ENCODE results near the gene TANK. TPM values are rescaled to one million over a fixed set of nuclear protein-coding genes. Genes with fewer than 3 reads are reported as not detected.

TANK gene
- total and polyA plus RNA-seq, 2 of the 8 experiments (the other 6 are each of a cell fraction or from before 2014, with no cell fraction given) = 7.0 to 26.1 TPM

- Histone ChIP-seq H2BK120ac (replicated peaks; ENCODE audit: low read depth, low read length) (no peak overlapping the region), H3K79me1 (ENCODE audit: low read depth, low read length) (no peaks in the 10 kb centered on the region), H3K14ac (ENCODE audit: insufficient read length) (no peak overlapping the region), H4K20me1 (replicated peaks in 1 of 2; ENCODE audit: control insufficient read depth in 1 of 2, insufficient read depth in 2 of 2, low read length in 2 of 2) (no peaks in the 10 kb centered on the region), H3K56ac (replicated peaks; ENCODE audit: insufficient read length, low read depth, low read length) (no peak overlapping the region), H3K4me2 (ENCODE audit: insufficient read depth in 1 of 2, low read depth in 2 of 2, low read length in 2 of 2) (no peak overlapping the region), H2AFZ (ENCODE audit: low read length) (no peak overlapping the region), H3K23me2 (ENCODE audit: low read depth, low read length) (no peaks in the 10 kb centered on the region), H3K4me1 (replicated peaks in 1 of 4; ENCODE audit: control insufficient read depth in 3 of 4, insufficient read depth in 4 of 4, low read length in 3 of 4) (peaks cover 0 to 7% (median 4%) of the 10 kb centered on the region in 4 experiments; a peak in 4 of 7 replicates), H4K91ac (replicated peaks; ENCODE audit: insufficient read length, low read length) (no peak overlapping the region), H3K79me2 (ENCODE audit: control insufficient read depth in 1 of 2, insufficient read depth in 2 of 2, low read length in 2 of 2) (no peaks in the 10 kb centered on the region), H3K9ac (replicated peaks in 1 of 4; ENCODE audit: extremely low read depth in 1 of 4, low read depth in 3 of 4, low read length in 3 of 4) (no peak overlapping the region; a peak in 1 of 7 replicates), H3K4me3 (ENCODE audit: extremely low read depth in 1 of 4, insufficient read depth in 2 of 4, low read depth in 3 of 4, low read length in 4 of 4) (no peak overlapping the region), H3K27me3 (replicated peaks in 1 of 4; ENCODE audit: control insufficient read depth in 3 of 4, extremely low read depth in 1 of 4, insufficient read depth in 3 of 4, low read length in 3 of 4) (no peaks in the 10 kb centered on the region), H2BK5ac (ENCODE audit: low read depth, low read length) (no peak overlapping the region), H3K4ac (replicated peaks; ENCODE audit: insufficient read length, low read depth, low read length) (no peak overlapping the region), H2BK15ac (ENCODE audit: low read length) (no peak overlapping the region), H3K18ac (ENCODE audit: extremely low read depth, low read length) (no peak overlapping the region), H3K36me3 (ENCODE audit: control insufficient read depth in 2 of 4, insufficient read depth in 4 of 4, low read length in 3 of 4) (no peaks in the 10 kb centered on the region), H2BK20ac (ENCODE audit: low read length) (no peak overlapping the region), H3K27ac (ENCODE audit: low read depth, low read length) (no peak overlapping the region), H3K9me3 (ENCODE audit: insufficient read depth in 2 of 2, low read depth in 1 of 2, low read length in 1 of 2) (no peaks in the 10 kb centered on the region), H2BK12ac (ENCODE audit: low read depth, low read length) (no peak overlapping the region), H4K8ac (ENCODE audit: extremely low read depth, insufficient read depth, low read length) (no peak overlapping the region), H3K23ac (ENCODE audit: insufficient read length) (no peak overlapping the region), H4K5ac (ENCODE audit: insufficient read length, low read depth, low read length) (no peak overlapping the region), H2AK5ac (ENCODE audit: low read depth, low read length) (no peak overlapping the region)
- 93% methylated on average over 2 of the region's 2 CpGs; no CpG with 5 or more reads in 1 of the 2 experiments for WGBS, 2 experiments (ENCODE audit: extremely low coverage in 1 of 2, insufficient coverage in 1 of 2, insufficient read length in 1 of 2, insufficient replicate concordance in 2 of 2, low coverage in 1 of 2, low lambda C conversion rate in 2 of 2, missing lambda C conversion rate in 1 of 2)
- no peak for FAIRE-seq
- DNase-seq (ENCODE audit: low read depth in 1 of 2, low spot score in 2 of 2) = no peak
- ChIA-PET CTCF (ENCODE audit: partially characterized antibody) (interaction anchor here (2.0 kb wide), 1 partner anchor 75 kb away, joined by 6 read pairs; no protein-coding TSS in a partner anchor), POLR2A (ENCODE audit: partially characterized antibody) (no interaction called here)
- TF ChIP-seq BACH1 (IDR thresholded peaks at IDR 0.05; ENCODE audit: low read length) (no peak), EZH2 (IDR thresholded peaks at IDR 0.05; ENCODE audit: low read depth, low read length, severe bottlenecking) (no peak), POLR2A (IDR thresholded peaks at IDR 0.05; ENCODE audit: control extremely low read depth in 1 of 2, low read depth in 2 of 2, low read length in 2 of 2) (no peak), ATF2 (IDR thresholded peaks at IDR 0.05; ENCODE audit: low read length) (no peak), EP300 (IDR thresholded peaks at IDR 0.05; ENCODE audit: borderline replicate concordance in 1 of 2, low read depth in 2 of 2, low read length in 2 of 2) (no peak), MAX (IDR thresholded peaks at IDR 0.05) (no peak), TAF1 (IDR thresholded peaks at IDR 0.05; ENCODE audit: low read depth, low read length) (no peak), RBBP5 (IDR thresholded peaks at IDR 0.05; ENCODE audit: borderline replicate concordance, low read depth, low read length) (no peak), CHD1 (IDR thresholded peaks at IDR 0.05; ENCODE audit: low read depth, low read length) (no peak), BCL11A (IDR thresholded peaks at IDR 0.05; ENCODE audit: low read depth in 2 of 2, low read length in 2 of 2) (no peak), HDAC6 (IDR thresholded peaks at IDR 0.05; ENCODE audit: low read depth, low read length) (no peak), RXRA (IDR thresholded peaks at IDR 0.05; ENCODE audit: insufficient read depth, low read depth, low read length) (no peak), CEBPB (IDR thresholded peaks at IDR 0.05; ENCODE audit: low read depth, low read length) (no peak)
Measured at GRCh38 chr2:161138429-161138828, 21.8 kb upstream of the TANK start.

All from H1 (cell line).